ENCODE results near the gene LVRN. TPM values are rescaled to one million over a fixed set of nuclear protein-coding genes. Genes with fewer than 3 reads are reported as not detected.

The LVRN gene
- total RNA-seq, 3 donors from 2014 or later (not counting 1 experiment from before 2014, with no cell fraction given) = 0.77 TPM; not detected in 2

DNA sequence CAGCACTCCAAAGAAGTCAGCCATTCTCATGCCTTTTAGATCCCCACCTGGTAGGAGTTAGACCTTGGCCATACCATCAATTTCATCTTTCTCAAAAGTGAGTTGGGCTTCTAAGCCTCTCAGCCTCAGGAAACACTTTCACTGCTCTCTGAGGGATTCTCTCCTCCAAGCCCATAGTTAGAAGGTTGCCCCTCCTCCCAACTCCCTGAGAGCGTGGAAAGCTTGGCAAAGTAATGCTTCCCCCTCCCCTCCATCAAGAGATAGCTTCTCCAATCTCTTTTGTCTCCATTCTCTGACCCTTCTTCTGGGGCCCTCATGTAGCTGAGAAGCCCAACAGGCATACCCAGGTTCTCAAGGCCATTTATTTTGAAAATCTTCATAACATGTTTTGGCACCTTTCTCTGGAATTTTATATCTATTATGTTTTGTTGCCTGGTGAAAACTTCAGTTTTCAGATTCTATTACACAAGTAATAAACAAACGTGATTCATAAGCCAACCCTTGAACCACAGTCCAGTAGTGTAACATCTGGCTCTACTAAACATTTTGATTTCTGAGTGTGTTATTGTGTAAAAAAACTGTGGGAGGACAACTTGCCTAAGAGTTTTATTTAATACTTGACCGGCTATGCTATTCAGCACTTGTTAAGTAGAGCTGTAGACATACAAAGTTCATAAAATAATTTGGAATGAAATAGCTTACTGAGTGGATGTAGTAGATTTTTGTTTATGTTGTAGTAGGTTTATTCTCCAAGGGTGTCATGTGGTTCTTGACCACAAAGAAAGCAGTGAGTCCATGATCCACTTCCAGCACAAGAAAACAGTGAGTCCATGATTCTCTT, 17.1 kb downstream of the LVRN start:
- Mint-ChIP-seq H3K27me3 (ENCODE audit: low read depth in 2 of 2) (peaks cover 17 to 79% of the 10 kb centered on the region in 2 donors), H3K9me3 (no peaks in the 10 kb centered on the region), H3K4me3 (no peak overlapping the region), H3K4me1 (peaks cover 10 to 13% of the 10 kb centered on the region in 2 donors), H3K36me3 (peaks cover 6% of the 10 kb centered on the region), H3K27ac (no peak overlapping the region)
- Histone ChIP-seq H3K36me3 (ENCODE audit: control insufficient read depth, insufficient read depth, low read length) (no peaks in the 10 kb centered on the region), H3K9me3 (ENCODE audit: control insufficient read depth, insufficient read depth, low read length) (no peaks in the 10 kb centered on the region), H3K27me3 (ENCODE audit: control insufficient read depth, insufficient read depth, low read length) (no peaks in the 10 kb centered on the region), H3K27ac (ENCODE audit: low read length) (no peak overlapping the region), H3K4me3 (ENCODE audit: low read length) (no peak overlapping the region), H3K4me1 (ENCODE audit: control insufficient read depth, insufficient read depth, low read length) (no peaks in the 10 kb centered on the region)
- TF ChIP-seq, protein P1, sequence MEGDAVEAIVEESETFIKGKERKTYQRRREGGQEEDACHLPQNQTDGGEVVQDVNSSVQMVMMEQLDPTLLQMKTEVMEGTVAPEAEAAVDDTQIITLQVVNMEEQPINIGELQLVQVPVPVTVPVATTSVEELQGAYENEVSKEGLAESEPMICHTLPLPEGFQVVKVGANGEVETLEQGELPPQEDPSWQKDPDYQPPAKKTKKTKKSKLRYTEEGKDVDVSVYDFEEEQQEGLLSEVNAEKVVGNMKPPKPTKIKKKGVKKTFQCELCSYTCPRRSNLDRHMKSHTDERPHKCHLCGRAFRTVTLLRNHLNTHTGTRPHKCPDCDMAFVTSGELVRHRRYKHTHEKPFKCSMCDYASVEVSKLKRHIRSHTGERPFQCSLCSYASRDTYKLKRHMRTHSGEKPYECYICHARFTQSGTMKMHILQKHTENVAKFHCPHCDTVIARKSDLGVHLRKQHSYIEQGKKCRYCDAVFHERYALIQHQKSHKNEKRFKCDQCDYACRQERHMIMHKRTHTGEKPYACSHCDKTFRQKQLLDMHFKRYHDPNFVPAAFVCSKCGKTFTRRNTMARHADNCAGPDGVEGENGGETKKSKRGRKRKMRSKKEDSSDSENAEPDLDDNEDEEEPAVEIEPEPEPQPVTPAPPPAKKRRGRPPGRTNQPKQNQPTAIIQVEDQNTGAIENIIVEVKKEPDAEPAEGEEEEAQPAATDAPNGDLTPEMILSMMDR (IDR thresholded peaks at IDR 0.05) = no peak
- 88% methylated on average over 2 of the region's 3 CpGs for WGBS (ENCODE audit: insufficient coverage)
- DNase-seq (no peak), ATAC-seq (no peak)
- intact Hi-C loops (cut with micrococcal nuclease) = no loop called here

DNA sequence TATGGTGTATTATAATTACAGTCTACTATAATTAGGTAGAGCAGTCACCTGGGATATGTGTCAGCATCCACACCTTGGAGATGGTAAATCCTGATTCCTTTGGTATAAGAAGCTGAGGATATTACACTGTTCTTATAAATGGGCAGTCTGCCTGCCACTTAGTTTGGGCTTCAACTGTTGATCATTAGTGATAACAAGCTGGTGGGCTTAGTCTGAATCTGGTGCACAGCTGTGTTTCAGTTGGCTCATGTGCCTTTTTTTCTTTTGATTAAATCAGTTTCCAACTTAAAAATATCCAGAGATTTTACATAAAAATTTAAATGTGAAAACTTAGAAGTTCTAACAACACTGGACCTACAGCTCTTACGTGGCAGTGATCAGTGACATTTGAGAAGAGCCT, 21.2 kb downstream of the LVRN start:
- H3K27me3 Mint-ChIP-seq (ENCODE audit: low read depth in 2 of 2) = peaks cover 12 to 40% of the 10 kb centered on the region in 2 donors
- Histone ChIP-seq H3K9me3 (ENCODE audit: control insufficient read depth, insufficient read depth, low read length) (no peaks in the 10 kb centered on the region), H3K27ac (ENCODE audit: low read length) (no peak overlapping the region), H3K36me3 (ENCODE audit: control insufficient read depth, insufficient read depth, low read length) (no peaks in the 10 kb centered on the region), H3K4me1 (ENCODE audit: control insufficient read depth, insufficient read depth, low read length) (no peaks in the 10 kb centered on the region), H3K4me3 (ENCODE audit: low read length) (no peak overlapping the region), H3K27me3 (ENCODE audit: control insufficient read depth, insufficient read depth, low read length) (no peaks in the 10 kb centered on the region)
- TF ChIP-seq, protein P1 (IDR thresholded peaks at IDR 0.05) = no peak
- H3K36me3 Mint-ChIP-seq = no peaks in the 10 kb centered on the region
- H3K27ac Mint-ChIP-seq = no peak overlapping the region
- 92% methylated on average over 1 of the region's 1 CpG for WGBS (ENCODE audit: insufficient coverage)
- no peak for ATAC-seq
- intact Hi-C loops (cut with micrococcal nuclease) = no loop called here
- no peak overlapping the region for H3K4me3 Mint-ChIP-seq
- H3K4me1 Mint-ChIP-seq = no peaks in the 10 kb centered on the region
- no peaks in the 10 kb centered on the region for H3K9me3 Mint-ChIP-seq
- no peak for DNase-seq

DNA sequence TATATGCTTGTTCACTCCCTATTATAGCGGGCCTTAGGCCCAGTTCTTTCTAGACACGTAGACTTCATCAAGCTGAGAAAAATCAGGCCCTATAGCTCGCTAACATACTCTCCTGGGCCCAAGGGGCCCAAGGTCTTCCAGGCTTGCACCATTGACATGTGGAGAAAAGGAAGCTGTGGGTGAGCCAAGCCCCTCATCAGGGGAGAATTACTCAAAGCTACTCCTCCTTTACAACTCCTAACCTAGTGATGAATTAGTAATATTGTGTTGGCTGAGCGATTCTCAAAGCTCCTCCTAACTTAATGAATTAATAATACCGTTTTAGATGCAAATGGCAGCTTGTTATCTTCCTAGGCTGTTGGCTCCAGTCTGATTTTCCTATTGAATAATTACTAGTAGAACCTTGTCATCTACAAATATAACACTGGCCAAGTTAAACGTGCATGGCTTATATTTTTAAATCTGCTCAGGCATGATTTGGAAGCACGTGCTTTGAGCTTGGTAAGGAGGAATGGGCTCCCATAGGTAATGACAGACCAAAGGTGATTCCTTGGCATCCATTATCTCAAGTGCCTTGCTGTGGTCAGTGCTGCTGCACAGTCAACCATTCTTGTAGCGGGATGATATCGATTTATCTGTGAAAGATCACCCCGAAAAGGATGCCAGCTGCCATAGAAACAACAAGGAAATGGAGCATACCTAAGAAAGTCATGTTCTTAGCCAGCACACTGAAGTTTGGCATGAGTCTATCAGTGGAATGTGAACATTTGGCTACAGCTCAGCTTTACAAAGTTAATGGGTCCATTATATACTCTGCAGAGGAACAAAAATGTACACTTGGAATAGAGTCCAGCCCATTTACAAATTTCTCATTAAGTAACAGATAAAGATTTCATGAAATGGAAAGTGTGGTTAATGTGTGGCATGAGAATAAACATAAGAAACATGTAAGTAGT, 23.8 kb downstream of the LVRN start:
- Histone ChIP-seq H3K4me3 (ENCODE audit: low read length) (no peak overlapping the region), H3K36me3 (ENCODE audit: control insufficient read depth, insufficient read depth, low read length) (no peaks in the 10 kb centered on the region), H3K4me1 (ENCODE audit: control insufficient read depth, insufficient read depth, low read length) (no peaks in the 10 kb centered on the region), H3K9me3 (ENCODE audit: control insufficient read depth, insufficient read depth, low read length) (no peaks in the 10 kb centered on the region), H3K27ac (ENCODE audit: low read length) (no peak overlapping the region), H3K27me3 (ENCODE audit: control insufficient read depth, insufficient read depth, low read length) (no peaks in the 10 kb centered on the region)
- Mint-ChIP-seq H3K4me3 (no peak overlapping the region), H3K9me3 (no peaks in the 10 kb centered on the region), H3K4me1 (no peaks in the 10 kb centered on the region), H3K27ac (no peak overlapping the region), H3K27me3 (ENCODE audit: low read depth in 2 of 2) (peaks cover 6 to 23% of the 10 kb centered on the region in 2 donors), H3K36me3 (no peaks in the 10 kb centered on the region)
- DNase-seq (no peak), ATAC-seq (no peak)
- 95% methylated on average over 9 of the region's 10 CpGs for WGBS (ENCODE audit: insufficient coverage)
- intact Hi-C loops (cut with micrococcal nuclease) = no loop called here
- TF ChIP-seq, protein P1 (IDR thresholded peaks at IDR 0.05) = no peak

All from natural killer cell (primary cell).